KMS-11 (cell line): ENCODE measurements around the gene BORCS8.

ENCODE experiments used
- H2AFZ ChIP-seq: fragments of 200-600 bp; sonication (generic); 2 replicates; pipeline ENCODE4 v1.6.1; 2016; ENCODE audit warnings: antibody characterized with exemption, mixed run types, low read depth
- H3K27ac ChIP-seq: fragments of 200-600 bp; sonication (generic); 2 replicates; pipeline ENCODE4 v1.6.1; 2016; ENCODE audit warnings: mild to moderate bottlenecking, mixed run types
- H3K27me3 ChIP-seq: fragments of 200-600 bp; sonication (generic); 2 replicates; pipeline ENCODE4 v1.6.1; 2017; ENCODE audit warnings: mild to moderate bottlenecking, low read depth, mixed run types, moderate library complexity; ENCODE audit not compliant: insufficient read depth
- H3K36me3 ChIP-seq: fragments of 200-600 bp; sonication (generic); 2 replicates; pipeline ENCODE4 v1.6.1; 2017; ENCODE audit warnings: mild to moderate bottlenecking, mixed run types; ENCODE audit not compliant: insufficient read depth
- H3K4me1 ChIP-seq: fragments of 200-600 bp; sonication (generic); 2 replicates; pipeline ENCODE4 v1.6.1; 2016; ENCODE audit warnings: mild to moderate bottlenecking, low read depth, mixed run types; ENCODE audit not compliant: poor library complexity, severe bottlenecking
- H3K4me2 ChIP-seq: fragments of 200-600 bp; sonication (generic); 2 replicates; pipeline ENCODE4 v1.7.0; 2016; ENCODE audit warnings: mild to moderate bottlenecking, mixed run types
- H3K4me3 ChIP-seq: fragments of 200-600 bp; sonication (generic); IDR thresholded peaks from 2 replicates; pipeline ENCODE4 v1.6.1; 2017; ENCODE audit warnings: low read depth, low read length, mixed read lengths; ENCODE audit not compliant: insufficient read depth
- H3K79me2 ChIP-seq: fragments of 200-600 bp; sonication (generic); 2 replicates; pipeline ENCODE4 v1.6.1; 2016; ENCODE audit warnings: low read depth, mixed run types; ENCODE audit not compliant: insufficient read depth
- H3K9ac ChIP-seq: fragments of 200-600 bp; sonication (generic); 2 replicates; pipeline ENCODE4 v1.6.1; 2016; ENCODE audit warnings: mild to moderate bottlenecking, mixed run types
- H4K20me1 ChIP-seq: fragments of 200-600 bp; sonication (generic); 2 replicates; pipeline ENCODE4 v1.6.1; 2016; ENCODE audit warnings: mild to moderate bottlenecking, mixed run types; ENCODE audit not compliant: insufficient read depth
- CTCF ChIP-seq: fragments of 200-600 bp; sonication (generic); conservative IDR thresholded peaks from 2 replicates; pipeline ENCODE4 v1.6.1; 2017; ENCODE audit warnings: low read depth, mild to moderate bottlenecking, antibody characterized with exemption, low read length, moderate library complexity, mixed read lengths

Gene BORCS8

GRCh38 chr19:19167612-19168011, 24.3 kb downstream of the BORCS8 start:
- Histone ChIP-seq H3K4me1 (peaks cover 14% of the 10 kb centered on the region), H3K4me2 (no peak overlapping the region), H3K4me3 (no peak overlapping the region)

GRCh38 chr19:19165396-19165795, 26.6 kb downstream of the BORCS8 start:
- H3K4me3 ChIP-seq, result no peak overlapping the region
- no peak for TF ChIP-seq CTCF
- H3K9ac ChIP-seq, result no peak overlapping the region
- no peaks in the 10 kb centered on the region for H3K27me3 ChIP-seq
- H3K27ac ChIP-seq, result no peak overlapping the region
- peaks cover 9% of the 10 kb centered on the region for H3K4me1 ChIP-seq
- H3K36me3 ChIP-seq, result no peaks in the 10 kb centered on the region
- H3K4me2 ChIP-seq, result no peak overlapping the region
- H2AFZ ChIP-seq, result no peak overlapping the region
- H3K79me2 ChIP-seq, result no peaks in the 10 kb centered on the region
- H4K20me1 ChIP-seq, result no peaks in the 10 kb centered on the region

More at GRCh38 chr19:19167612-19168011, 24.3 kb downstream of the BORCS8 start:
- Histone ChIP-seq H3K79me2 (no peaks in the 10 kb centered on the region), H3K9ac (no peak overlapping the region), H2AFZ (no peak overlapping the region), H4K20me1 (no peaks in the 10 kb centered on the region), H3K36me3 (no peaks in the 10 kb centered on the region), H3K27me3 (no peaks in the 10 kb centered on the region), H3K27ac (no peak overlapping the region)
- no peak for TF ChIP-seq CTCF

- Histone ChIP-seq H3K79me2 (no peaks in the 10 kb centered on the region), H3K27ac (no peak overlapping the region), H3K36me3 (no peaks in the 10 kb centered on the region), H3K4me1 (no peaks in the 10 kb centered on the region), H3K4me2 (no peak overlapping the region), H3K27me3 (no peaks in the 10 kb centered on the region), H2AFZ (no peak overlapping the region), H4K20me1 (no peaks in the 10 kb centered on the region), H3K4me3 (no peak overlapping the region), H3K9ac (no peak overlapping the region)
- TF ChIP-seq CTCF, result no peak
Measured at GRCh38 chr19:19162495-19162894, 29.5 kb downstream of the BORCS8 start.

- no peak for TF ChIP-seq CTCF
- Histone ChIP-seq H3K27ac (no peak overlapping the region), H3K4me3 (no peak overlapping the region), H3K4me1 (no peaks in the 10 kb centered on the region), H3K79me2 (no peaks in the 10 kb centered on the region), H3K4me2 (no peak overlapping the region), H3K9ac (no peak overlapping the region), H3K36me3 (no peaks in the 10 kb centered on the region), H3K27me3 (no peaks in the 10 kb centered on the region), H2AFZ (no peak overlapping the region), H4K20me1 (no peaks in the 10 kb centered on the region)
Measured at GRCh38 chr19:19160461-19161035, 31.4 kb downstream of the BORCS8 start.
